ENCODE measurements around the gene AAMP.
"Not testable (repeated sequence)": the region's sequence is repeated elsewhere in the genome, so short reads cannot be mapped to it uniquely, and the experiment has no call there.

Gene AAMP

GRCh38 chr2:218275371-218276072 is 5.6 kb upstream of the AAMP start:
- in situ Hi-C loops (cut with MboI; ENCODE audit: low sequenced_read_pairs) = no loop called here

- in situ Hi-C loops (cut with MboI; ENCODE audit: low sequenced_read_pairs) = no loop called here
Observed at GRCh38 chr2:218274586-218274985, 4.6 kb upstream of the AAMP start.

- in situ Hi-C loops (cut with MboI; ENCODE audit: low sequenced_read_pairs) = no loop called here
Observed at GRCh38 chr2:218273908-218274249, 3.9 kb upstream of the AAMP start.

GRCh38 chr2:218273214-218273907 is 3.4 kb upstream of the AAMP start:
- in situ Hi-C loops (cut with MboI; ENCODE audit: low sequenced_read_pairs) = not testable (repeated sequence)

- in situ Hi-C loops (cut with MboI; ENCODE audit: low sequenced_read_pairs) = no loop called here
Observed at GRCh38 chr2:218272531-218273212, 2.7 kb upstream of the AAMP start.

GRCh38 chr2:218271865-218272530 is 2.1 kb upstream of the AAMP start:
- in situ Hi-C loops (cut with MboI; ENCODE audit: low sequenced_read_pairs) = no loop called here

GRCh38 chr2:218271487-218271797 is 1.5 kb upstream of the AAMP start:
- in situ Hi-C loops (cut with MboI; ENCODE audit: low sequenced_read_pairs) = no loop called here

GRCh38 chr2:218270721-218271486 is 967 bp upstream of the AAMP start:
- in situ Hi-C loops (cut with MboI; ENCODE audit: low sequenced_read_pairs) = no loop called here

GRCh38 chr2:218267259-218267658 is 2.7 kb downstream of the AAMP start:
- in situ Hi-C loops (cut with MboI; ENCODE audit: low sequenced_read_pairs) = no loop called here

- in situ Hi-C loops (cut with MboI; ENCODE audit: low sequenced_read_pairs) = no loop called here
Observed at GRCh38 chr2:218266316-218266979, 3.5 kb downstream of the AAMP start.

- in situ Hi-C loops (cut with MboI; ENCODE audit: low sequenced_read_pairs) = no loop called here
Observed at GRCh38 chr2:218265626-218266025, 4.3 kb downstream of the AAMP start.

- in situ Hi-C loops (cut with MboI; ENCODE audit: low sequenced_read_pairs) = no loop called here
Observed at GRCh38 chr2:218264773-218265561, 5.0 kb downstream of the AAMP start.

GRCh38 chr2:218263817-218264641 is 5.9 kb downstream of the AAMP start:
- in situ Hi-C loops (cut with MboI; ENCODE audit: low sequenced_read_pairs) = no loop called here

- in situ Hi-C loops (cut with MboI; ENCODE audit: low sequenced_read_pairs) = no loop called here
Observed at GRCh38 chr2:218262631-218263586, 7.0 kb downstream of the AAMP start.

- in situ Hi-C loops (cut with MboI; ENCODE audit: low sequenced_read_pairs) = no loop called here
Observed at GRCh38 chr2:218262237-218262600, 7.7 kb downstream of the AAMP start.

- in situ Hi-C loops (cut with MboI; ENCODE audit: low sequenced_read_pairs) = no loop called here
Observed at GRCh38 chr2:218261423-218262236, 8.3 kb downstream of the AAMP start.
